Glutamatergic neuron (in vitro differentiated cells): ENCODE data around the gene PLCD1. TPM values are rescaled to one million over a fixed set of nuclear protein-coding genes. Genes with fewer than 3 reads are reported as not detected.

Experiments
- DNase-seq: peaks from one replicate; pipeline ENCODE4 v3.0.0; 2022
- H3K27ac Mint-ChIP-seq: one replicate; pipeline ENCODE4 v1.8.0; 2020; ENCODE audit warnings: mild to moderate bottlenecking, mixed read lengths, inconsistent platforms; ENCODE audit not compliant: unreplicated experiment
- H3K27me3 Mint-ChIP-seq: one replicate; pipeline ENCODE4 v1.8.0; 2020; ENCODE audit warnings: mild to moderate bottlenecking, moderate library complexity, mixed read lengths, inconsistent platforms; ENCODE audit not compliant: unreplicated experiment
- H3K36me3 Mint-ChIP-seq: one replicate; pipeline ENCODE4 v1.8.0; 2020; ENCODE audit warnings: mild to moderate bottlenecking, mixed read lengths, inconsistent platforms; ENCODE audit not compliant: unreplicated experiment
- H3K4me1 Mint-ChIP-seq: one replicate; pipeline ENCODE4 v1.8.0; 2020; ENCODE audit warnings: mild to moderate bottlenecking, low read depth, mixed read lengths, inconsistent platforms; ENCODE audit not compliant: unreplicated experiment
- H3K4me3 Mint-ChIP-seq: one replicate; pipeline ENCODE4 v1.8.0; 2020; ENCODE audit warnings: mild to moderate bottlenecking, mixed read lengths, inconsistent platforms; ENCODE audit not compliant: unreplicated experiment
- H3K9me3 Mint-ChIP-seq: one replicate; pipeline ENCODE4 v1.8.0; 2020; ENCODE audit warnings: mild to moderate bottlenecking, moderate library complexity, mixed read lengths, inconsistent platforms; ENCODE audit not compliant: unreplicated experiment
- CTCF ChIP-seq: fragments of 200-600 bp; sonication (generic); IDR thresholded peaks from one replicate; pipeline ENCODE4 v1.5.0; 2021; ENCODE audit not compliant: partially characterized antibody, unreplicated experiment
- total RNA-seq: library from RNA; stranded (reverse); fragmentation: NEBNext Ultra II Directional; extraction: Animal tissue kit (Norgen Biotek cat#: 25700); gene quantifications from one replicate; pipeline ENCODE4 v1.2.1, GENCODE V29; 2021; ENCODE audit not compliant: unreplicated experiment

The PLCD1 gene
- total RNA-seq, 1 donor from 2014 or later, result 73.0 TPM

GRCh38 chr3:38004415-38005075, 24.9 kb downstream of the PLCD1 start:
- Mint-ChIP-seq H3K9me3 (peaks cover 6% of the 10 kb centered on the region), H3K27me3 (peaks cover 5% of the 10 kb centered on the region), H3K4me1 (peaks cover 4% of the 10 kb centered on the region), H3K27ac (no peak overlapping the region), H3K36me3 (no peaks in the 10 kb centered on the region), H3K4me3 (no peak overlapping the region)
- DNase-seq, result peak; percentile 78
- TF ChIP-seq CTCF, result no peak

GRCh38 chr3:38003817-38004414, 25.5 kb downstream of the PLCD1 start:
- Mint-ChIP-seq H3K9me3 (peaks cover 7% of the 10 kb centered on the region), H3K4me3 (no peak overlapping the region), H3K36me3 (no peaks in the 10 kb centered on the region), H3K27me3 (peaks cover 8% of the 10 kb centered on the region), H3K4me1 (peaks cover 5% of the 10 kb centered on the region), H3K27ac (no peak overlapping the region)
- no peak for DNase-seq
- no peak for TF ChIP-seq CTCF

- Mint-ChIP-seq H3K27me3 (peaks cover 8% of the 10 kb centered on the region), H3K4me3 (no peak overlapping the region), H3K36me3 (no peaks in the 10 kb centered on the region), H3K27ac (peak overlapping the region; percentile 76), H3K4me1 (peaks cover 5% of the 10 kb centered on the region), H3K9me3 (peaks cover 7% of the 10 kb centered on the region)
- DNase-seq, result peak; percentile 83
- TF ChIP-seq CTCF, result peak; percentile 83
These were observed 26.0 kb downstream of the PLCD1 start for GRCh38 chr3:38003371-38003816.

GRCh38 chr3:38002940-38003339, 26.5 kb downstream of the PLCD1 start:
- H3K27ac Mint-ChIP-seq, result no peak overlapping the region

More at GRCh38 chr3:38002940-38003339, 26.5 kb downstream of the PLCD1 start:
- no peak for DNase-seq
- H3K4me3 Mint-ChIP-seq, result no peak overlapping the region
- no peak for TF ChIP-seq CTCF
- peaks cover 7% of the 10 kb centered on the region for H3K9me3 Mint-ChIP-seq
- peaks cover 8% of the 10 kb centered on the region for H3K27me3 Mint-ChIP-seq
- H3K4me1 Mint-ChIP-seq, result peaks cover 5% of the 10 kb centered on the region
- H3K36me3 Mint-ChIP-seq, result no peaks in the 10 kb centered on the region
